ENCODE measurements around the gene GRIK3.

The GRIK3 gene

DNA sequence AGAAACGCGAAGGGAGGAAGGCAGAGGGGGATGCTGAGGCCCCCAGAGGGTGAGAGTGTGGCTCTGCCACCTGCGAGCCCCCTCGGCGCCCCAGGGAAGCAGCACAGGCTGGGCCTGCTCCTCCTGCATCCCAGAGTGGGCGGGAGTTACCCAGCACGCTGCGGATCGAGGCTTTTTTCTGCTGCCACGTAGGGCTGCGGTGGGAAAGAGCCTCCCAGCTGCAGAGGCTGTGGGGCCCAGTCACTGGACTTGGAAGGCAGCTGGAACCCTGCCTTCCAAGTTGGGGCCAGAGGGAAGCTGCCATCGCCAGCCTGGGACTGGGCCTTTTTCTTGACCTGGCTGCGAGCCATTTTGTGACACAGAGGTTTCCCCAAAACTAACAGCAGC is 2.3 kb upstream of the GRIK3 start:
- TF ChIP-seq ZNF274 (IDR thresholded peaks at IDR 0.05; ENCODE audit: low read depth, low read length): no peak
- H3K4me3 ChIP-seq (ENCODE audit: low read length): no peak overlapping the region

DNA sequence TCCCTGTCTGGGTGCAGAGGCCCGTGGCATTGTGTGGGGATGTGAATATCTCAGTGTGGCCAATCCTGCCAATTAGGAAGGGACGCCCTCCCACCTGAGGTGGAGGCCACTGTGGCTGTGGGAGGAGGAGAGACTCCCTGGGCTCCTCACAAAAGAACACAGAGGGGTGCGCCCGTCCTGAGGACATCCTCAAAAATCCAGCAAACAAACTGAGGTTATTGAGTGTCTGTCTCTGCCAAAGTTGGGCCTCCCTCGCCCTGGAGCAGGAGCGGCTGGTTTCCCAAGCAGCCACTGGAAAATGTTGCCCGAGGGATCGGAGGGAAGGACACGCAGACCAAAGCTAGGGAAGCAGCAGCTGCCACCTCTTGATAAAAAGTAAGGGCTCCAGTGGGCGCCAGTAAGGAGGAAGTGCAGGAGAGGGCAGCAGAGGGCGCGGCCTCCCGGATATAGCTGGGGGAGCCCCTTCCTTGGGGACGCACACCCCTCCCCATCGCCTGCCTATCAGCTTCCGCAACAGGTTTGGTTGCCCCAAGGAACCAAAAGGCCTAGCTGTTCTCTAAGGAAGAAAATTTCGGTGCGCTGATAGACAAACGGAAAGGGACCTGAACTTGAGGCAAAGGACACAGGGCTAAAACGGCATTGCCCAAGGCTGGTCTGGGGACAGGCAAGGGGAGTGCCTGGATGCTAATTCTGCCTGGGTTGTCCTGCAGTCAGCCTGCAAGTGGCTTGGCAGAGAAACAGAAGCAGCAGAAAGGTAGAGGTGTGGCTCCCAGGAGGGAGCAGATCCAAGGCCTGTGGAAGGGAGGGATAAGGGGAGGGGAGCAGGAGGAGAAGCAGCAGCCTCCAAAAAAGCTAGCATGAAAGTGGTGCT is 1.7 kb upstream of the GRIK3 start:
- no peak overlapping the region for H3K4me3 ChIP-seq (ENCODE audit: low read length)
- no peak for TF ChIP-seq ZNF274 (IDR thresholded peaks at IDR 0.05; ENCODE audit: low read depth, low read length)

DNA sequence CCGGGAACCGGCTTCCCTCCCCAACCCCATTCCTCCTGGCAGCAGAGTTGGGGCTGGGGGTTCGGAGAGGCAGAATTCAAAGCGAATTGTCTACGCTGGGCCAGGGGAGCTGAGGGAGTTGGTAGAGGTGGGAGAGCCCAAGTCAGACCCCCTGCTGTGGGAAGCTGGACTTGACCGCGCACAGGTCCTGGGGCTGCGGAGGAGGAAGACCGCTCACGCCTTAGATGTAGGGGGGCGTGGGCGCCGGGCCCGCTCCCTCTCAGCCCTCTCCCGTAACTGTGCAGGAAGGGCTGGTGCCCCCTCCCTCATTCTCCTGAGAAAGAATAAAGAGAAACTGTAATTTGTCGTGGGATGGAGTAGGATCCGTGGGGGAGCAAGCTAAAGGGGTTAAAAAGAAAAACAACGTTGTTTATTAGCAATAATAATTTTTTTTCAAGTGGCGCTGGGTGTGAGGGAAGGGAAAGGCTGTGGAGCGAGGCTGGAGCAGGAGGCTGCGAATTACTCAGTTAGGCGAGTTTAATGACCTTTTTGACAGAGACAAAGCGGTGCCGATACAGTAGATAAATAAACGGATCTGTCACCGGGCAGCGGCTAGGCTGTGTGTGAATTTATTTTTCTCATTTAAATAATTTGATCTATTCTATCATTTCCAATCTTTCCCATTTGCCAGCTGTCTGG is 838 bp upstream of the GRIK3 start:
- no peak overlapping the region for H3K4me3 ChIP-seq (ENCODE audit: low read length)
- no peak for TF ChIP-seq ZNF274 (IDR thresholded peaks at IDR 0.05; ENCODE audit: low read depth, low read length)

DNA sequence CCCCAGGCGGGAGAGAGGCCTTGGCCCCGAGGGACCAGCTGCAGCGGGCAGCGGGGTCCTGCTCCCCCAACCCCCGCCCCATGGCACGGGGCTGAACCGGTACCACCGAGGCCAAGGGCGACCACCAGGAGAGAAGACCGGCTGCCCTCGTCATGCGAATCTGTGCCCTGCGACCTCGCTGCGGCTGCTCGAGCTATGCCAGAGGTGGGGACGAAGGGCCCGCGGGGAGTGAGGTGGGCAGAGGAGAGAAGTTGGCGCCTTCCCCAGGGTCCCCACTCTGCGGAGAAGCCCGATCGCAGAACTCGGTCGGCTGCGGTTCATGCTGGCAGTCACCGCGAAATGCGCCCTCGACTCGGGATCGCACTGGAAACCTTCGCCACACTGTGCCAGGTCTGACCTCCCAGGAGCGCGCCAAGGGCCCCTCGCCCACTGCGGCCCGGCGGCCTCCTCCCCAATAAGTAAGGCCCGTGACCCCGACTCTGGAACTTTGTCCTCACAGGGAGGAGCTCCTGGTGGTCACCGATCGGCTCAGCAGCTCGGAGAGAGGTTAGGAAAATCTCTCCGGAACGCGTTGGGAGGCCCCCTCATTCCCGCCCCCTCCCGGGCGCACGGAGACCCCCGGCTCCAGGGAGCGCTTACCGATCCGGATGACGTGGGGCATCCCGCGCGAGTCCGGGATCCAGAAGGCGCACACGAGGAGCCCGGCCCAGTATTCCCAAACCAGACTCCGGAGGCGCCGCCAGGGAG is 787 bp downstream of the GRIK3 start:
- TF ChIP-seq ZNF274 (IDR thresholded peaks at IDR 0.05; ENCODE audit: low read depth, low read length): no peak
- H3K4me3 ChIP-seq (ENCODE audit: low read length): no peak overlapping the region

DNA sequence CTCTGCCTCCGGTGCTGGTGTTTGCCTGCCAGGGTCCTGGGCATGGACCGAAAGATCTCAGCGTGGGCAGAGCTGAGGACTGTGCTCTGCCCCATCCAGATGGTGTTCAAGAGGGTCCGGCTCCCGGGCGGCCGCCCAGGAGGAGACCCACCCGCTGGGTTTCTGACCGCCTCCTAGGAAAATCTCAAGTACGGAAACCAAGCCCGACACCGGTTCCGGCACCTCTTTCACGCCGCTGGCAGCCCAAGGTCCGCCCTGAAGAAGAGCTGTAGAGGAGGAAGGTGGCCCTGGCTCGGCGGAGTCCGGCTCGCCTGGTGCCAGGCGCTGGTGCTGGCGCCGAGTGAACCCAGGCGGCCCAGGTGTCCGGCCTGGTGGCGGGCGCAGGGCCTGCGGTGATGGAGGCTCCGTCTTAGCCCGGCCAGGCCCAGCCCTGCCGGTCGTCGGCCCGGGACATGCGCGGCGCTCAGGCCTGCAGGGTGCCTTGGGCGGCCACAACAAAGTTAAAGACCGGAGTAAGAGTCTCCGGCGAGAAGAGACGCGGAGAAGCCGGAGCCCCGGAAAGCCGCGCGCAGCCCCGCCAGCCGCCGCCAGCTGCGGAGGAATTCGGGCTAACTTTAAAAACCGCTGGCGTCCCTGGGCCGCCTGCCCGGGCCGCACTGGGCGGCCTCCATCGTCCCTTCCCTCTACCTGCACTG is 1.5 kb downstream of the GRIK3 start:
- TF ChIP-seq ZNF274 (IDR thresholded peaks at IDR 0.05; ENCODE audit: low read depth, low read length): no peak
- H3K4me3 ChIP-seq (ENCODE audit: low read length): no peak overlapping the region

DNA sequence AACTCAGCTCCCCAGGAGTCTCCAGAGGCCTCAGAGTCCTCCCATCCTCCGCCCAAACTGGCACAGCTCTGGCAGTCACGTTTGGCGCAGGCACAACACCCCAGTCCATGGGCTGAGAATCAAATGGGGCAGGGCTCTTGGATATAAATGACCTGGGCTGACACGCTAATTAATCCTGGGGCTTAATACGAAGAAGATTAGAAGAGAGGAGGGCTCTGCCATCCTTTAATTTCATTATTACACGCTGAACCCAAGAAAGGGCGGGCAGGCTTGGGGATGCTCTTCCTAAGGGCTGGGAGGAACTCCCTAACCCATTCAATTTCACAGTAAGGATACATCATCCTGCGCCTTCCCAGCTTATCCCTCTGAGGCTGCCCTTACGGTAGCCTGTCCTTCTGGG is 2.4 kb downstream of the GRIK3 start:
- no peak overlapping the region for H3K4me3 ChIP-seq (ENCODE audit: low read length)
- TF ChIP-seq ZNF274 (IDR thresholded peaks at IDR 0.05; ENCODE audit: low read depth, low read length): no peak

DNA sequence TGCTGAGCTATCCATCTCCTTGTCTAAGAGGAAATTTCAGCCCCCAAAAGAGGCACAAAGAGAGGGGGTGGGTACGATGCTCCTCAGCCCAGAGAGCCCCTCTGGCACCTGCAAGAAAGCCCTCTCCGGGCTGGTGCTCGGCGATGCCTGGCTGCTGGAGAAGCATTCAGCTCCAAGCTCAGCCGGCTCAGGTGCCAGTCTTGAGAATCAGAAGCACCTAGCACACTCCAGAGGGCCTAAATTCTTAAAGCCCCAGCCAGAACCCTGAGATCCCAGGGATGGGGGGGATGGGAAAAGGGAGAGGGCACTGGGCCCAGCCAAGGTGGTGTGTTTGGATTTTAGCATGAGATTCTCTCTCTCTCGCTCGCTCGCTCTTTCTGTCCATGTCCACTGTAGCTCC is 2.9 kb downstream of the GRIK3 start:
- no peak for TF ChIP-seq ZNF274 (IDR thresholded peaks at IDR 0.05; ENCODE audit: low read depth, low read length)
- no peak overlapping the region for H3K4me3 ChIP-seq (ENCODE audit: low read length)

DNA sequence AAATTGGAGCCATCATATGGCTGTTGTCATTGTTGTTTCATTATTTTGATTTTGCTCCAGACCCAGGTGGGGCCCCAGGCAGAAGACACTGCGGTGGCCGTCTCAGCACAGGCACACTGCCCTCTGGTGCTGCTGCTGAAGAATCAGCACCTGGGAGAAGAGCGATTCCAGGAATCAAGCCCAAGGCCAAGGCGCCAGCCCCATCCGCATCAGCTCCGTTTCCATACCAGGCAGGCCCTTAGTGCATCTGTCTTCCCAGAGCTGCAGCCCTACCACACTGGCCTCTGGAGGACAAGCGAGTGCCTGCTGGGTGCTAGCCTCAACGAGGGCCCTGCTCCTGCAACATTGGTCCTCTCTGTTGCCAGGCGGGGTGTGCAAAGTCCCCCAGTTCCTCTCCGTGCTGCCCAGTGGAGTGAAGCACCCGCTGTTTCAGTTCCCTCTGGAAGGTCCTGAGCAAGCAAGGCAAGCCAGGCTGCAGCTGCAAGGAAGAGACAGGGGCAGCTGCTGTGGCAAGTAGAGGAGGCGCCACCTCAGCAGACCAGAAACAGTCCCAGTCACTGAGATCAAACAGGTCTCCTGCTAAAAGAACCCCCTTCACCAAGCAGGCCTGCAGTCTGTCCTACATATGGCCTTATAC is 5.2 kb downstream of the GRIK3 start:
- TF ChIP-seq ZNF274 (IDR thresholded peaks at IDR 0.05; ENCODE audit: low read depth, low read length): no peak
- H3K4me3 ChIP-seq (ENCODE audit: low read length): no peak overlapping the region

DNA sequence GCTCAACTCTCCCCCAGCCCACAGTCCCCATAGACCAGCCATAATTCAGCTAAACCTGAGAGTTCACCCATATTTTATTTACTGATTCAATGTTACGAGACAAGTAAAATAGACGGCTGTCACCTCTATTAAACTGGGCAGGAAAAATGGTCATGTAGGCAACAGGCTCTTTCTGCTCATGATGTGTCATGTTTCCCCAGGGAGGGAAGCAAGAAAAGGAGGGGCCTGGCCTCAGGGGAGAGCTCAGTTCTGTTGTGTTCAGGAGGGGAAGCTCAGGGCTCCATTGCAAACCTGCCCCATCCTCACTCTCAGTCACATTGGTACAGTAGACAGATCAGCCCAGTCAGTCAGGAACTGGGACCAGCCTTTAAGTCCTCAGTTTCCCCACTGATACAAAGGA is 12.8 kb downstream of the GRIK3 start:
- TF ChIP-seq ZNF274 (IDR thresholded peaks at IDR 0.05; ENCODE audit: low read depth, low read length): no peak
- H3K4me3 ChIP-seq (ENCODE audit: low read length): no peak overlapping the region

DNA sequence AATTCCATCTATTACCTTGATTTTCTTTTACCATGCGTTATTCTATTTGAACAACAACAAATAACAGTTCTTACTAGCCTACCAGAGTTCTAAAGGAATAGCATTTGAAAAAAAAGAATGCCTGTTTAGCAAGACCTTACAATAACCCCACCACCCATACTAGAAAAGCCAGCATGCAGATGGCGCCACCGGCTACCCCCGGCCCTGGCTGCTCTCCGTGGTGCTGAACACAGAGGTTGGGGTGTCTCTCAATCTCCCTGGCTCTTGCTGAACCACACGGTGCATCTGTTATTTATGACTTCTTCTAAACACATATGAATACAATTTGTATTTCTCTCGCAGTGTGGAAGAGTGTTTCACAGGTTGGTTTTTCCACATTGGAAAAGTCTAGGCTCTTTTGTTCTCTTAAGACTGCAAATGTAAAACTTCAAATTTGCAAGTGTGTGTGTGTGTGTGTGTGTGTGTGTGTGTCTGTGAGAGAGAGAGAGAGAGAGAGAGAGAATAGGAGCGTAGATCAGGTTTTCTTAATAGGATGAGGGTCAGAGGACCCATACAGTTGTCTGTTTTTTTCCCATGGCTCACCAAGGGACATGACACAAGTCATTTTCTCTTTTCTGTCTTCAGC is 13.6 kb downstream of the GRIK3 start:
- H3K4me3 ChIP-seq (ENCODE audit: low read length): no peak overlapping the region
- no peak for TF ChIP-seq ZNF274 (IDR thresholded peaks at IDR 0.05; ENCODE audit: low read depth, low read length)

DNA sequence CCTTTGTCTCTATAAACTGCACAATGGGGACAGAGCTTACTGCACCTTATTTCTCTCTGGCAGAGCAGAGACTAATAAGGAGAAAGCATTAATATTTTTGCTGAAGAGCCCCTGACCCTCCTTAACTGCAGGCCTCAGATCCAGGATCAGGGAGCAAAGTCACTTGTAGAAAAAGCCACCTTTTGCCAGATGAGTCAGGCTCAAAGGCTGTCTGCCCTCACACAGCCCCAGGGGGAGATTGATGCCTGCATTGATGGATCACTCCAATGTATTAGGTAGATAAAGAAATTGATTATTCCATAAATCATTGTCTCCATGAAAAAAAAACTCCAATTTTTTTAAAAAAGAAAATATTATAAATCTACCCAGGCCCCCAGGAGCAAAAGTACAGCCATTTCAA is 15.8 kb downstream of the GRIK3 start:
- TF ChIP-seq ZNF274 (IDR thresholded peaks at IDR 0.05; ENCODE audit: low read depth, low read length): no peak
- no peak overlapping the region for H3K4me3 ChIP-seq (ENCODE audit: low read length)

DNA sequence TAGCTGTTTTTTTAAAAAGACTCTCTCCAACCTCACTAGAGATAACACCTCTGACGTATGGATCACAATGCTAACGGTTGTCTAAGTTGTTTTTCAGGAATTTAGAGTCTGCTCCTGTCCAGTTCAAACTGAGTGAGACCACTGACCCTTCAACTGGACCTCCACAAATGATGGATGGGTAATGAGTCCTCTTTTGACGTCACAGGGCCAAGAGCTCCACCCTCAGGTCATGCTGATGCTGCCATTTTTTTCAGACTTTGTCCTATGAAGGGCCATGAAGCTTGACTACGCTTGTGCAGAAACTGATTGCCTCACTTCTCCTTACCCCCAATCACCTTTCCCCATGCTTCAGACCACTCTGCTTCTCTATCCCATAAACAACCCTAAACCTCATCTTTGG is 16.6 kb downstream of the GRIK3 start:
- TF ChIP-seq ZNF274 (IDR thresholded peaks at IDR 0.05; ENCODE audit: low read depth, low read length): no peak
- no peak overlapping the region for H3K4me3 ChIP-seq (ENCODE audit: low read length)

DNA sequence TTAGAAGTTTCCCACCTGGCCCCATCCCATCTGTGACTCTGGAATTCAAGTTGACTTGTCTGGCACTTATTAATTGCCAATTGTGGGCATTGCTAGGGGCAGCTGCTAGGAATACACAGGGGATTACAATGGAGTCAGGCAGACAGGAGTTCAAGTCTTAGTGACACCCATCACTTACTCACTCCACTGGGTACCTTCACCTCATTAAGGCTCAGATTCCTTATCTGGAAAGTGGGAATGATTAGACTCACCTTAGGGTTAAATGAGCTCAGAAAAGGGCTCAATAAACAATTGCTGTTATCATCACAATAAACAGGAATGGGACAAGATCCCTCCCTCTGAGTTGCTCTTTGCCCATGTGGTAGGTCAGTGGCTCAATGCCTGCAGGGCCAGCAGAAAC is 18.2 kb downstream of the GRIK3 start:
- TF ChIP-seq ZNF274 (IDR thresholded peaks at IDR 0.05; ENCODE audit: low read depth, low read length): no peak
- H3K4me3 ChIP-seq (ENCODE audit: low read length): no peak overlapping the region

Data from GM08714 (cell line).